ENCODE measurements around the gene CDH13.

The CDH13 gene

GRCh38 chr16:83804366-83804765 is 1177.6 kb downstream of the CDH13 start:
- TF ChIP-seq CTCF (IDR thresholded peaks at IDR 0.05; ENCODE audit: insufficient read depth, low read length, poor library complexity, severe bottlenecking) = no peak
- Histone ChIP-seq H3K27me3 (replicated peaks; ENCODE audit: control insufficient read depth, insufficient read depth, low read length) (no peaks in the 10 kb centered on the region), H3K4me3 (replicated peaks; ENCODE audit: low read depth, low read length) (no peak overlapping the region), H3K36me3 (ENCODE audit: control insufficient read depth, insufficient read depth, low read length) (no peaks in the 10 kb centered on the region)
- no peak for DNase-seq (ENCODE audit: extremely low read depth, insufficient read length)

GRCh38 chr16:83806036-83806435 is 1179.3 kb downstream of the CDH13 start:
- H3K27me3 ChIP-seq (replicated peaks; ENCODE audit: control insufficient read depth, insufficient read depth, low read length) = no peaks in the 10 kb centered on the region
- DNase-seq (ENCODE audit: extremely low read depth, insufficient read length) = no peak
- H3K36me3 ChIP-seq (ENCODE audit: control insufficient read depth, insufficient read depth, low read length) = no peaks in the 10 kb centered on the region
- no peak overlapping the region for H3K4me3 ChIP-seq (replicated peaks; ENCODE audit: low read depth, low read length)
- no peak for TF ChIP-seq CTCF (IDR thresholded peaks at IDR 0.05; ENCODE audit: insufficient read depth, low read length, poor library complexity, severe bottlenecking)

GRCh38 chr16:83806731-83807130 is 1180.0 kb downstream of the CDH13 start:
- Histone ChIP-seq H3K4me3 (replicated peaks; ENCODE audit: low read depth, low read length) (no peak overlapping the region), H3K27me3 (replicated peaks; ENCODE audit: control insufficient read depth, insufficient read depth, low read length) (no peaks in the 10 kb centered on the region), H3K36me3 (ENCODE audit: control insufficient read depth, insufficient read depth, low read length) (no peaks in the 10 kb centered on the region)
- no peak for DNase-seq (ENCODE audit: extremely low read depth, insufficient read length)
- no peak for TF ChIP-seq CTCF (IDR thresholded peaks at IDR 0.05; ENCODE audit: insufficient read depth, low read length, poor library complexity, severe bottlenecking)

- Histone ChIP-seq H3K27me3 (replicated peaks; ENCODE audit: control insufficient read depth, insufficient read depth, low read length) (no peaks in the 10 kb centered on the region), H3K4me3 (replicated peaks; ENCODE audit: low read depth, low read length) (peak overlapping the region; percentile 24; the same call in 1 of the 2 replicates), H3K36me3 (ENCODE audit: control insufficient read depth, insufficient read depth, low read length) (no peaks in the 10 kb centered on the region)
- DNase-seq (ENCODE audit: extremely low read depth, insufficient read length) = no peak
- TF ChIP-seq CTCF (IDR thresholded peaks at IDR 0.05; ENCODE audit: insufficient read depth, low read length, poor library complexity, severe bottlenecking) = no peak
These were observed 1180.5 kb downstream of the CDH13 start for GRCh38 chr16:83807327-83807709.

GRCh38 chr16:83807710-83808572 is 1181.2 kb downstream of the CDH13 start, which contains the start of gene HSBP1:
TSS of gene HSBP1 (plus strand) at chr16:83807978. CDS start at chr16:83808077, 99 bp downstream.
- no peak for TF ChIP-seq CTCF (IDR thresholded peaks at IDR 0.05; ENCODE audit: insufficient read depth, low read length, poor library complexity, severe bottlenecking)
- Histone ChIP-seq H3K27me3 (replicated peaks; ENCODE audit: control insufficient read depth, insufficient read depth, low read length) (no peaks in the 10 kb centered on the region), H3K4me3 (replicated peaks; ENCODE audit: low read depth, low read length) (peak within 1 kb of the TSS; percentile 74), H3K36me3 (ENCODE audit: control insufficient read depth, insufficient read depth, low read length) (peaks cover under 1% of the 10 kb centered on the region; the same call in 1 of the 2 replicates)
- DNase-seq (ENCODE audit: extremely low read depth, insufficient read length) = peak; percentile 91
